ENCODE data around the gene DAD1. TPM values are rescaled to one million over a fixed set of nuclear protein-coding genes. Genes with fewer than 3 reads are reported as not detected.

DAD1 gene
- total RNA-seq, 1 donor from 2014 or later = 149 TPM

DNA sequence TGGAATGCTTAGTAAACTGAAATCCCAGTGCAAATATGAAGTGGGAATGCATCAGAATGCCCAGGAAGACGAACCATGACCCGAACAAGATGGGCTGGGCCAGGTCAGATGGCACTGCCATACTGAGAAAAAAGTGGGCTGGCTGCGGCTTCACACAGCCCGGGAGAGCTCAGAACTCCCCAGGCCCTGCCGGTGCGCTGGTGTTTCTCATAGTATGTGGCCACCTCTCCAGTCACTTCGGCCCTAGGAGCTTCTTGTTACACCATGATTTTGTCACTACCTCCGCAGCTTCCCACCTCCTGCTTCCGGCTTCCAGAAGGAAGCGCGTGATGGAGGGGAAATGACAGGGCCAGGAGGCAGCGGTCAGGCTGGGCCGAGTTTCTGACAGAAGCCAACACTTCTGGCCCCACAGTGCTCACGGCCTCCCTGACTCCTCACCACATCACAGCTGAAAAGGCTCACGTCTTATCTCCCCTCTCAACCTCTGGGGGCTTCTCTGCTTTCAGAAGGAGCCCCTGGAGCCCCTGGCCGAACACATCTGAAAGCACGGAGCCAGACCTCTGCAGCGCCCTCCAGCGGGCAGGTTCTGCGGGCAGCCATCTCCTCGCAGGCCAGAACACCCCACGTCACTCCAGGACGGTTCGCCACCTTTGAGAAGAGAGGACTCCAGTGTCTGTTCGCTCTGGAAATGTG is 30.7 kb downstream of the DAD1 start:
- peaks cover 52% of the 10 kb centered on the region for H3K4me1 Mint-ChIP-seq (ENCODE audit: low read depth)
- H3K9me3 Mint-ChIP-seq (ENCODE audit: low read depth) = no peaks in the 10 kb centered on the region
- TF ChIP-seq, protein P1, sequence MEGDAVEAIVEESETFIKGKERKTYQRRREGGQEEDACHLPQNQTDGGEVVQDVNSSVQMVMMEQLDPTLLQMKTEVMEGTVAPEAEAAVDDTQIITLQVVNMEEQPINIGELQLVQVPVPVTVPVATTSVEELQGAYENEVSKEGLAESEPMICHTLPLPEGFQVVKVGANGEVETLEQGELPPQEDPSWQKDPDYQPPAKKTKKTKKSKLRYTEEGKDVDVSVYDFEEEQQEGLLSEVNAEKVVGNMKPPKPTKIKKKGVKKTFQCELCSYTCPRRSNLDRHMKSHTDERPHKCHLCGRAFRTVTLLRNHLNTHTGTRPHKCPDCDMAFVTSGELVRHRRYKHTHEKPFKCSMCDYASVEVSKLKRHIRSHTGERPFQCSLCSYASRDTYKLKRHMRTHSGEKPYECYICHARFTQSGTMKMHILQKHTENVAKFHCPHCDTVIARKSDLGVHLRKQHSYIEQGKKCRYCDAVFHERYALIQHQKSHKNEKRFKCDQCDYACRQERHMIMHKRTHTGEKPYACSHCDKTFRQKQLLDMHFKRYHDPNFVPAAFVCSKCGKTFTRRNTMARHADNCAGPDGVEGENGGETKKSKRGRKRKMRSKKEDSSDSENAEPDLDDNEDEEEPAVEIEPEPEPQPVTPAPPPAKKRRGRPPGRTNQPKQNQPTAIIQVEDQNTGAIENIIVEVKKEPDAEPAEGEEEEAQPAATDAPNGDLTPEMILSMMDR (IDR thresholded peaks at IDR 0.05; ENCODE audit: unreplicated experiment) = peak; percentile 31

DNA sequence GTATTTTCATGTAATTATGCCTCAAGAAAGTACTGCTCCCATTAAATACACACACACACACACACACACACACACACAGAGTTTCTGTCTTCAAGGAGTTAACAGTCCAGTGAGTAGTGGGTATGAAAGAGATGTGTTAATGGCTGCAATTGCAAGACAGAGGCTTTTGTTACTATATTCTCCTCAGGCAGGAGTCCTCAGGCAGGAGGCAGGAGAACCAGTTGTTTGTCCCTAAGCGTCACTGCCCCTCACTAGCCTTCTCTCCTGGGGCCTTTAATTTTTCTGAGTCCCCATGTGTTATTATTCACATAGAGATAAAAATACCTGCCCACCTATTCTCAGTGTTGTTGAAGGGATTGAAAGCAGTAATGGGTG is 31.2 kb downstream of the DAD1 start:
- Mint-ChIP-seq H3K27me3 (no peaks in the 10 kb centered on the region), H3K4me3 (ENCODE audit: low read depth) (no peak overlapping the region), H3K27ac (peak overlapping the region; percentile 13), H3K4me1 (ENCODE audit: low read depth) (peaks cover 50% of the 10 kb centered on the region), H3K9me3 (ENCODE audit: low read depth) (no peaks in the 10 kb centered on the region), H3K36me3 (ENCODE audit: insufficient read depth) (no peaks in the 10 kb centered on the region)
- no peak for DNase-seq (ENCODE audit: low spot score, unreplicated experiment)
- TF ChIP-seq, protein P1 (IDR thresholded peaks at IDR 0.05; ENCODE audit: unreplicated experiment) = no peak

More for the DNA sequence above, 30.7 kb downstream of the DAD1 start:
- Mint-ChIP-seq H3K4me3 (ENCODE audit: low read depth) (no peak overlapping the region), H3K36me3 (ENCODE audit: insufficient read depth) (no peaks in the 10 kb centered on the region), H3K27ac (peak overlapping the region; percentile 13), H3K27me3 (no peaks in the 10 kb centered on the region)
- DNase-seq (ENCODE audit: low spot score, unreplicated experiment) = no peak

DNA sequence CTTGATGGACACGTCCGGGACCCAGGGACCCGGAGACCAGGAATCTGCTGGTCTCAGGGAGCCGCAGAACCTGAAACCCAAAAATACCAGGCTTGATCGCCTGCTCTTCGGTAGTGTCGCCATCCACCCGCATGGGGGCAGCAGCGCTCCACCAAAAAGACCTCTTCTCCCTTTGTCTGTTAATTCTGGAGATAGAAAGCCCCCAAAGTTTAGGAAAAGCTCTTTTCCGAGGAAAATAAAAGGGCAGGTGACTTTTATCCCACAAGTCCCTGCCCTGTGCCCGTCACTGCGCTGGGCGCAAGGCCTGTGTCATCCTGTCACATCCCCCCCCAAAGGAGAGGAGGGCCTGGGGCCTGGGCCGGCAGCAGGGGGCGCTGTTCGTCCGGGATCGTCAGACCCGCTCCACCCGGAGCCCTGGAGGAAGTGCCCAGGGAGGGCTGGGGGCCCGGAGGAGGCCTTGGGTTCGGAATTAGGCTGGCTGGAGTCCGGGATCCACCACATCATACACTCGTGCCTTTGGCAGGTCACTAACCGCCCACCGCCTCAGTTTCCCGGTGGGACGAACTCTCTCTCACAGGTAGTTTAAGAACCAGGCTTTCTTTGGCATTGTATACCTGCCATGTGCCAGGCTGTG is 31.9 kb downstream of the DAD1 start:
- no peaks in the 10 kb centered on the region for H3K27me3 Mint-ChIP-seq
- peaks cover 47% of the 10 kb centered on the region for H3K4me1 Mint-ChIP-seq (ENCODE audit: low read depth)
- peak; percentile 78 for DNase-seq (ENCODE audit: low spot score, unreplicated experiment)
- H3K36me3 Mint-ChIP-seq (ENCODE audit: insufficient read depth) = no peaks in the 10 kb centered on the region
- peak overlapping the region; percentile 95 for H3K27ac Mint-ChIP-seq
- TF ChIP-seq, protein P1 (IDR thresholded peaks at IDR 0.05; ENCODE audit: unreplicated experiment) = peak; percentile 98
- H3K4me3 Mint-ChIP-seq (ENCODE audit: low read depth) = peak overlapping the region; percentile 44
- no peaks in the 10 kb centered on the region for H3K9me3 Mint-ChIP-seq (ENCODE audit: low read depth)

DNA sequence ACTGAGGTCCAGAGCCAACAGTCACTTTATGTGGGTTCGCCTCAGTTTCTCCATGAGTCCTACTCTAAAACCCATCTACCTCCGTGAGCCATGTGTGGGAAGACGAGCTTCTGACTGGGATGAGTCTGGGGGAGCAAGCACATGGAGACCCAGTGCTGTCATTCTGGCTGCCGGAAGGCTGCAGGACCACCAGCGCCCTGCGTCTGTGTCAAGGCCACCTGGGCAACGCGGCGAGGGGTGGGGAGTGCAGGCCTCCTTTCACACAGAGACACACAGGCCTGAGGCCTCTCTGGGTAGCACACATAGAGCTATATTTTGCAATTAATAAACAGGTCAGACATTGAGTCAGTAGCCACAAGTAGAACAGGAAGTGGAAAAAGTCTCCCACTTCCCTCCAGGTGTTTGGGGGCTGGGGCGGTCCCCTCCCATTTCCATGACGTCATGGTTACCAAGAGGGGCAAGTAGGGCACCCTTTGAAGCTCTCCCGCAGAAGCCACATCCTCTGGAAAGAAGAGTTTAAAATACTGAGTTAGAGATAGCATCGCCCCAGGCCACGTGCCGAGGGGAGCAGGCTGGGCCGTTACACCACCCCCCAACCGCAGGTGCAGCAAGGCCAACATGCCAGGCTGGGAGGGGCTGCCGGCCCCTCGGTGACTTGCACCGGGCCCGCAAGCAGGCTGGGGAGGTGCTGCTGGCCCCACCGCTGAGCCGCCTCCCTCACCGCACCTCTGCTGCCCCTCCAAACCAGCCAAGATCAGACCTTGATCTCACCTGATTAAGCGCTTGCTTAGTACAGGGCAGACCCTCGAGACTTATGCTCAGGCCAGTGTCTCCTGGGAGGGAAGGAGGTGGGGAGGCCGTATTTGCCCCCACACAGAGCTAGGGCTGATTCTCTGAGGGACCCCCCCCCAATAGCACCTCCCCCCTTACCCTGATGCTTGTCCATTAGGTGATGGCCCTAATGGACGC is 32.7 kb downstream of the DAD1 start:
- Mint-ChIP-seq H3K4me1 (ENCODE audit: low read depth) (peaks cover 40% of the 10 kb centered on the region), H3K4me3 (ENCODE audit: low read depth) (no peak overlapping the region), H3K9me3 (ENCODE audit: low read depth) (no peaks in the 10 kb centered on the region), H3K27ac (peak overlapping the region; percentile 95), H3K36me3 (ENCODE audit: insufficient read depth) (no peaks in the 10 kb centered on the region), H3K27me3 (peaks cover 3% of the 10 kb centered on the region)
- TF ChIP-seq, protein P1 (IDR thresholded peaks at IDR 0.05; ENCODE audit: unreplicated experiment) = no peak
- no peak for DNase-seq (ENCODE audit: low spot score, unreplicated experiment)

Measured in progenitor cell of endocrine pancreas (in vitro differentiated cells).